ENCODE measurements around the gene KIF23. TPM values are rescaled to one million over a fixed set of nuclear protein-coding genes. Genes with fewer than 3 reads are reported as not detected.

KIF23 gene
- 76.9 and 103 TPM in 2 replicates for total RNA-seq (2014; rRNA removed; shearing (Covaris generic))
- polyA plus RNA-seq (2016; fragmentation: Nextera tagmentation; extraction: Ambion mirVana), result 36.7 and 52.9 TPM in 2 replicates
- long read RNA-seq, transcript KIF23-202 (22 exons, 3,351 nt), result major isoform, 5 of 46 reads
- long read RNA-seq, partial matches to known transcripts, result 33 of 46 reads
- long read RNA-seq, other reads (novel, unspliced or antisense), result 7 of 46 reads

- Histone ChIP-seq H3K36me3 (ENCODE audit: insufficient read depth) (peaks cover 21% of the 10 kb centered on the region), H3K79me2 (replicated peaks; ENCODE audit: insufficient read depth) (peaks cover 44% of the 10 kb centered on the region), H3K27me3 (ENCODE audit: insufficient read depth) (no peaks in the 10 kb centered on the region), H3K4me3 (peak within 1 kb of the TSS; percentile 62), H3K4me2 (peak within 1 kb of the TSS; percentile 81), H3K4me1 (ENCODE audit: insufficient read depth) (peaks cover 4% of the 10 kb centered on the region; the same call in 1 of the 2 replicates), H3K9me2 (ENCODE audit: insufficient read depth) (no peaks in the 10 kb centered on the region), H2AFZ (peak within 1 kb of the TSS; percentile 7; the same call in 1 of the 2 replicates), H3K27ac (ENCODE audit: low read depth) (peak within 1 kb of the TSS; percentile 82), H3F3A (replicated peaks; ENCODE audit: low read depth) (no peaks in the 10 kb centered on the region), H4K20me1 (replicated peaks; ENCODE audit: insufficient read depth) (peaks cover 15% of the 10 kb centered on the region)
- peak within 1 kb of the TSS; percentile 92 for H3K4me3 Mint-ChIP-seq
- no peaks in the 10 kb centered on the region for H3K27me3 Mint-ChIP-seq (ENCODE audit: insufficient read depth, low read depth, poor library complexity)
- H3K9me3 Mint-ChIP-seq, result no peaks in the 10 kb centered on the region
- peaks cover 7% of the 10 kb centered on the region; the same call in 2 of the 3 replicates for H3K4me1 Mint-ChIP-seq
- H3K27ac Mint-ChIP-seq, result peak within 1 kb of the TSS; percentile 91
- H3K36me3 Mint-ChIP-seq (ENCODE audit: low read depth), result peaks cover 27% of the 10 kb centered on the region
- TF ChIP-seq STAT1 (IDR thresholded peaks at IDR 0.05; ENCODE audit: unreplicated experiment), result no peak
- TF ChIP-seq ZNF331 (CRISPR knock-in tag; IDR thresholded peaks at IDR 0.05; ENCODE audit: low read depth), result no peak
- TF ChIP-seq ZNF114 (CRISPR knock-in tag; IDR thresholded peaks at IDR 0.05), result no peak
- no peak for TF ChIP-seq REST (IDR thresholded peaks at IDR 0.05; ENCODE audit: unreplicated experiment)
- TF ChIP-seq ETS1 (IDR thresholded peaks at IDR 0.05), result peak; percentile 13; the same call in 1 of the 2 replicates
- no peak for TF ChIP-seq EZH2 (IDR thresholded peaks at IDR 0.05; ENCODE audit: low read depth, unreplicated experiment)
- TF ChIP-seq CREB1 (CRISPR knock-in tag; IDR thresholded peaks at IDR 0.05; ENCODE audit: low read depth), result peak; percentile 73
- TF ChIP-seq POLR2AphosphoS5 (IDR thresholded peaks at IDR 0.05; ENCODE audit: low read depth), result peak; percentile 94
- no peak for TF ChIP-seq EZH2phosphoT487 (IDR thresholded peaks at IDR 0.05; ENCODE audit: unreplicated experiment)
- TF ChIP-seq ZNF462 (CRISPR knock-in tag; IDR thresholded peaks at IDR 0.05), result no peak
- DNase-seq (ENCODE audit: low spot score), result peak; percentile 97
- peak; percentile 95 for ATAC-seq
Observed at GRCh38 chr15:69413822-69414700, at the start of gene KIF23. Gene KIF23 (plus strand): TSS chr15:69414349. CDS start chr15:69414466, 117 bp downstream.

All from GM23338 (cell line).